ENCODE results near the gene CDH11. TPM values are rescaled to one million over a fixed set of nuclear protein-coding genes. Genes with fewer than 3 reads are reported as not detected.

The CDH11 gene
- total RNA-seq, 1 donor from 2014 or later: 22.9 TPM

GRCh38 chr16:64924086-64924485, 197.8 kb downstream of the CDH11 start:
- no peak for TF ChIP-seq CTCF (conservative IDR thresholded peaks at IDR 0.05; ENCODE audit: low read depth, low read length)
- no peak overlapping the region for H3K4me3 ChIP-seq (ENCODE audit: low read depth, low read length)
- DNase-seq (ENCODE audit: low read depth): no peak

- TF ChIP-seq CTCF (conservative IDR thresholded peaks at IDR 0.05; ENCODE audit: low read depth, low read length): no peak
- H3K4me3 ChIP-seq (ENCODE audit: low read depth, low read length): no peak overlapping the region
- DNase-seq (ENCODE audit: low read depth): no peak
Measured at GRCh38 chr16:64919929-64920607, 201.8 kb downstream of the CDH11 start.

GRCh38 chr16:64919141-64919540, 202.7 kb downstream of the CDH11 start:
- no peak for DNase-seq (ENCODE audit: low read depth)
- no peak overlapping the region for H3K4me3 ChIP-seq (ENCODE audit: low read depth, low read length)
- TF ChIP-seq CTCF (conservative IDR thresholded peaks at IDR 0.05; ENCODE audit: low read depth, low read length): no peak

GRCh38 chr16:64916051-64916450, 205.8 kb downstream of the CDH11 start:
- DNase-seq (ENCODE audit: low read depth): no peak

GRCh38 chr16:64910356-64910755, 211.5 kb downstream of the CDH11 start:
- DNase-seq (ENCODE audit: low read depth): no peak
- no peak overlapping the region for H3K4me3 ChIP-seq (ENCODE audit: low read depth, low read length)
- no peak for TF ChIP-seq CTCF (conservative IDR thresholded peaks at IDR 0.05; ENCODE audit: low read depth, low read length)

More at GRCh38 chr16:64916051-64916450, 205.8 kb downstream of the CDH11 start:
- TF ChIP-seq CTCF (conservative IDR thresholded peaks at IDR 0.05; ENCODE audit: low read depth, low read length): no peak
- H3K4me3 ChIP-seq (ENCODE audit: low read depth, low read length): no peak overlapping the region

GRCh38 chr16:64907844-64908243, 214.0 kb downstream of the CDH11 start:
- no peak for TF ChIP-seq CTCF (conservative IDR thresholded peaks at IDR 0.05; ENCODE audit: low read depth, low read length)
- no peak for DNase-seq (ENCODE audit: low read depth)
- no peak overlapping the region for H3K4me3 ChIP-seq (ENCODE audit: low read depth, low read length)

GRCh38 chr16:64903770-64904169, 218.1 kb downstream of the CDH11 start:
- TF ChIP-seq CTCF (conservative IDR thresholded peaks at IDR 0.05; ENCODE audit: low read depth, low read length): no peak
- no peak for DNase-seq (ENCODE audit: low read depth)
- no peak overlapping the region for H3K4me3 ChIP-seq (ENCODE audit: low read depth, low read length)

Measured in epithelial cell of proximal tubule (primary cell).